Measurements from ENCODE around the gene BLOC1S4.

Gene BLOC1S4

DNA sequence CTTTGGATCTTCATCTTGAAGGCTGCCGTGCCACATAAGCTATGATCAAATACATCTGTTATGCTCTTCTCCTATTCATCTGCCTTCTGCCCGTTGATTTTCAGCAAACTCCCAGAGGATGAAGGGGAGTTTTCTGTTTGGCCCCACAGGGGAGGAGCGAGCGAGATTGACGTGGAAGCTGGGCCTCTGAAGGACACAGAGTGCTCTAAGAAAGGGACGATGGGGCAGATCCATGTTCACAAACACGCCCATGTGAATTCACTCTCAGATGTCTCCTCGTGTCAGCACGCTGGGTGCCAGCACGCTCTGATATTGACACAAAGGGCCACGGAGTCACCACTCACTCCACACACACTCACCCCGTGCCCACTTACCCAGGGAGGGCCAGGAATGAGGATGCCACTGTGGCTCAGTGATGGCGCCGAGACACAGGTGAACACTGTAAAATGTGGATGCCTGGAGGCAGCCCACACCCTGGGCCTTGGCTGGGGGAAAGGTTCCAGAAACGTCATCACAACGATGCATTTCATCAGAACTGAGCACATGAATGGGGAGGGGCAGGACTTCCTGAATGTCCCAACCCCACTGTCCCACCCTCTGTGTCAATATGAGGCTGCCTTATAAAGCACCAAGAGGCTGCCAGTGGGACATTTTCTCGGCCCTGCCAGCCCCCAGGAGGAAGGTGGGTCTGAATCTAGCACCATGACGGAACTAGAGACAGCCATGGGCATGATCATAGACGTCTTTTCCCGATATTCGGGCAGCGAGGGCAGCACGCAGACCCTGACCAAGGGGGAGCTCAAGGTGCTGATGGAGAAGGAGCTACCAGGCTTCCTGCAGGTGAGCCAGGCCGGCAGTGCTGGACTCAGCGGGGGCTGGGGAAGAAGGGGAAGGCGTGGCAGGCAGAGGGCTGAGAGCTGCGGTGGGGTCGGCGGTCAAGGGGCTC is 22.5 kb upstream of the BLOC1S4 start, which contains the start of gene S100P:
S100P (plus strand) TSS at position 648 of the 946 bp plus-strand sequence; CDS start at position 703, 55 bp downstream.
- no peaks in the 10 kb centered on the region for H3K36me3 ChIP-seq (ENCODE audit: control insufficient read depth in 2 of 2, insufficient read depth in 2 of 2, low read length in 2 of 2)
- no peaks in the 10 kb centered on the region for H3K27me3 ChIP-seq (ENCODE audit: control insufficient read depth in 1 of 2, insufficient read depth in 2 of 2, low read length in 2 of 2)
- no peak within 1 kb of the TSS for H3K27ac ChIP-seq (ENCODE audit: low read length)
- no peak within 1 kb of the TSS for H3K9ac ChIP-seq (ENCODE audit: low read length in 2 of 2)
- H3K9me3 ChIP-seq (ENCODE audit: control insufficient read depth in 2 of 2, low read length in 2 of 2), result no peaks in the 10 kb centered on the region
- peaks cover 8% of the 10 kb centered on the region for H3K4me1 ChIP-seq (ENCODE audit: control insufficient read depth, insufficient read depth, low read length)
- no peak within 1 kb of the TSS for H3K4me3 ChIP-seq (ENCODE audit: low read length in 2 of 2)

- H3K4me1 ChIP-seq (ENCODE audit: control insufficient read depth, insufficient read depth, low read length), result peaks cover 4% of the 10 kb centered on the region
- H3K4me3 ChIP-seq (ENCODE audit: low read length in 2 of 2), result no peak overlapping the region
- H3K9me3 ChIP-seq (ENCODE audit: control insufficient read depth in 2 of 2, low read length in 2 of 2), result no peaks in the 10 kb centered on the region
- no peak overlapping the region for H3K27ac ChIP-seq (ENCODE audit: low read length)
- H3K36me3 ChIP-seq (ENCODE audit: control insufficient read depth in 2 of 2, insufficient read depth in 2 of 2, low read length in 2 of 2), result no peaks in the 10 kb centered on the region
- H3K27me3 ChIP-seq (ENCODE audit: control insufficient read depth in 1 of 2, insufficient read depth in 2 of 2, low read length in 2 of 2), result no peaks in the 10 kb centered on the region
- H3K9ac ChIP-seq (ENCODE audit: low read length in 2 of 2), result no peak overlapping the region
These were observed 21.6 kb upstream of the BLOC1S4 start for GRCh38 chr4:6694177-6694901.

DNA sequence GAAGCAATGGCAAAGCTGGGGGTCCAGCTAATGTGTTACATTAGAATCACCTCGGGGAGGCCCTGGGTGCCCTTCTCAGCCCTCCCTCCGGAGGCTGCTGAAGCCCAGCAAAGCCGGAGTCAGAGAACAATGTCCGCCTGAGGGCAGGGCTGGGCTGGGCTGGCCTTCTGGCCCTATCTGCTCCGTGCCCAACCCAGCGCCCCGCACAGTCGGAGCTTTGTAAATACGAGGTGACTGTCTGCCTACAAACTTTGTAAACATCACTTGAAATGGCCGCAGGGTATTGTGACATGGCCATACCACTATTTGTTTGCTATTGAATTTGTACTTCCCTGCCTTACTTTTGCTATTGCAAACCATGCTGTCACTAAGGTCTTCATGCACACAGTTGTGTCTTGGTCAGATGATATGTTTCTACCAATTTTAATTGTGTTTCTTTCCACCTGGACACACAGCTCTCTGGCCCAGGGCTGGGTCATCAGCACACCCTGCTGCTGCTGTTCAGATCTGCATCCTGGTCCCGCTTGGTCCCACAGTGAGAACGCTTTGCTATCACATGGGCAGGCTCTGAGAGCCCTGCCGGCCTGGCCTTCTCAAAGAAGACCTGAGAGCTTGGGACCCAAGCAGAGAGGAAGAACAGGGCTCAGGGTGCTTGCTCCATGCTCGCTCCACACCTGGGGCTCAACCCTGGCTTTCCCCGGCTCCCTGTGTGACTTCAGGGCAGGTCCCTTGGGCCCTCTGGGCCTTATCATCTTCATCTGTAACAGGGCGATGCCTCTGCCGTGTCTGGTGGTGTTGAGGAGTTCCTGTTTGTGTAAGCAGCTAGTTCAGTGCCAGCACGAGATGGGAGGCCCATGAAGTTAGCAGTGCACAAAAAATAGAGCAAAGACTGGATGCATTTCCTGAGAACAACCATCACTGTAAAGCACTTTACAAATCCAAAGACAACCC is 20.0 kb upstream of the BLOC1S4 start:
- Histone ChIP-seq H3K4me1 (ENCODE audit: control insufficient read depth, insufficient read depth, low read length) (peaks cover 4% of the 10 kb centered on the region), H3K9ac (ENCODE audit: low read length in 2 of 2) (no peak overlapping the region), H3K9me3 (ENCODE audit: control insufficient read depth in 2 of 2, low read length in 2 of 2) (no peaks in the 10 kb centered on the region), H3K27me3 (ENCODE audit: control insufficient read depth in 1 of 2, insufficient read depth in 2 of 2, low read length in 2 of 2) (no peaks in the 10 kb centered on the region), H3K27ac (ENCODE audit: low read length) (no peak overlapping the region), H3K36me3 (ENCODE audit: control insufficient read depth in 2 of 2, insufficient read depth in 2 of 2, low read length in 2 of 2) (peaks cover 0 to 2% of the 10 kb centered on the region in 2 donors), H3K4me3 (ENCODE audit: low read length in 2 of 2) (no peak overlapping the region)

DNA sequence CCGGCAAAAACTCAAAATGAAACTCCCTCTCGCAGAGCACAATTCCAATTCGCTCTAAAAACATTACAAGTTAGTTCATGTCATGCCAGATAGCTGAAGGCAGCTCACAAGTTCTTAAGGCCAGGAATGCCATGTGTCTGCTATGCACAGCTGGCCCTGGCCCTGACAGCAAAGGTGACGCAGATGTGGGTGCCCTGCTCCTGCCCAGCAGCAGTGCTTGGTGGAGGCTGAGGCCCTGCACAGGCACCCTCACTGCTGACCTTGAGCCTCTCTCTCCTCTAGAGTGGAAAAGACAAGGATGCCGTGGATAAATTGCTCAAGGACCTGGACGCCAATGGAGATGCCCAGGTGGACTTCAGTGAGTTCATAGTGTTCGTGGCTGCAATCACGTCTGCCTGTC is 19.4 kb upstream of the BLOC1S4 start:
- Histone ChIP-seq H3K4me1 (ENCODE audit: control insufficient read depth, insufficient read depth, low read length) (peaks cover 4% of the 10 kb centered on the region), H3K9ac (ENCODE audit: low read length in 2 of 2) (no peak overlapping the region), H3K27ac (ENCODE audit: low read length) (no peak overlapping the region), H3K9me3 (ENCODE audit: control insufficient read depth in 2 of 2, low read length in 2 of 2) (no peaks in the 10 kb centered on the region), H3K27me3 (ENCODE audit: control insufficient read depth in 1 of 2, insufficient read depth in 2 of 2, low read length in 2 of 2) (no peaks in the 10 kb centered on the region), H3K4me3 (ENCODE audit: low read length in 2 of 2) (no peak overlapping the region), H3K36me3 (ENCODE audit: control insufficient read depth in 2 of 2, insufficient read depth in 2 of 2, low read length in 2 of 2) (peaks cover 0 to 2% of the 10 kb centered on the region in 2 donors)

DNA sequence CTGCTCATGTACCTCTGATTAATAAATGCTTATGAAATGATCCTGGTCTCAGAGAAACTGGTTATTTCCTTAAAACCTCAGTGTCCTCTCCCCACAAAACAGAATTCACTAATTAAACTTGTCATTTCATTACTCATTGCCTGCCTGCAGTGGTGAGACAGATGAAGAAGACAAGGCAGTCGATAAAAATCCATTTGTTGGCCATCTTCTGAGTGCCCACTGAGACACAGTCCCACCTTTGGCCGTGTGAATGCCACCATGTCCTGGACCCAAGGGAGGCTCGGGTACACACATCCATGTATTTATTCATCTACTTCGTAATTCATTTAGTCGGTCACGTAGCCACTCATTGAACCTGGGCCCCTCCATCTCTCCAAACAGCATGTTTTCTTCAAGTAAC is 18.8 kb upstream of the BLOC1S4 start:
- no peak overlapping the region for H3K27ac ChIP-seq (ENCODE audit: low read length)

GRCh38 chr4:6699388-6699787 is 16.6 kb upstream of the BLOC1S4 start:
- H3K4me3 ChIP-seq (ENCODE audit: low read length in 2 of 2), result no peak overlapping the region
- no peaks in the 10 kb centered on the region for H3K9me3 ChIP-seq (ENCODE audit: control insufficient read depth in 2 of 2, low read length in 2 of 2)
- H3K9ac ChIP-seq (ENCODE audit: low read length in 2 of 2), result no peak overlapping the region
- peaks cover 7% of the 10 kb centered on the region for H3K4me1 ChIP-seq (ENCODE audit: control insufficient read depth, insufficient read depth, low read length)
- H3K27me3 ChIP-seq (ENCODE audit: control insufficient read depth in 1 of 2, insufficient read depth in 2 of 2, low read length in 2 of 2), result no peaks in the 10 kb centered on the region
- no peak overlapping the region for H3K27ac ChIP-seq (ENCODE audit: low read length)
- peaks cover 4 to 5% of the 10 kb centered on the region in 2 donors for H3K36me3 ChIP-seq (ENCODE audit: control insufficient read depth in 2 of 2, insufficient read depth in 2 of 2, low read length in 2 of 2)

More for the DNA sequence above, 18.8 kb upstream of the BLOC1S4 start:
- Histone ChIP-seq H3K27me3 (ENCODE audit: control insufficient read depth in 1 of 2, insufficient read depth in 2 of 2, low read length in 2 of 2) (no peaks in the 10 kb centered on the region), H3K36me3 (ENCODE audit: control insufficient read depth in 2 of 2, insufficient read depth in 2 of 2, low read length in 2 of 2) (peaks cover 0 to 2% of the 10 kb centered on the region in 2 donors), H3K9ac (ENCODE audit: low read length in 2 of 2) (no peak overlapping the region), H3K4me3 (ENCODE audit: low read length in 2 of 2) (no peak overlapping the region), H3K4me1 (ENCODE audit: control insufficient read depth, insufficient read depth, low read length) (peaks cover 4% of the 10 kb centered on the region), H3K9me3 (ENCODE audit: control insufficient read depth in 2 of 2, low read length in 2 of 2) (no peaks in the 10 kb centered on the region)

GRCh38 chr4:6699903-6700302 is 16.1 kb upstream of the BLOC1S4 start:
- H3K27ac ChIP-seq (ENCODE audit: low read length), result no peak overlapping the region
- H3K4me3 ChIP-seq (ENCODE audit: low read length in 2 of 2), result no peak overlapping the region
- peaks cover 4 to 5% of the 10 kb centered on the region in 2 donors for H3K36me3 ChIP-seq (ENCODE audit: control insufficient read depth in 2 of 2, insufficient read depth in 2 of 2, low read length in 2 of 2)
- H3K27me3 ChIP-seq (ENCODE audit: control insufficient read depth in 1 of 2, insufficient read depth in 2 of 2, low read length in 2 of 2), result no peaks in the 10 kb centered on the region
- no peaks in the 10 kb centered on the region for H3K9me3 ChIP-seq (ENCODE audit: control insufficient read depth in 2 of 2, low read length in 2 of 2)
- peaks cover 7% of the 10 kb centered on the region for H3K4me1 ChIP-seq (ENCODE audit: control insufficient read depth, insufficient read depth, low read length)
- no peak overlapping the region for H3K9ac ChIP-seq (ENCODE audit: low read length in 2 of 2)

- Histone ChIP-seq H3K9ac (ENCODE audit: low read length in 2 of 2) (no peak overlapping the region), H3K27ac (ENCODE audit: low read length) (no peak overlapping the region), H3K4me1 (ENCODE audit: control insufficient read depth, insufficient read depth, low read length) (peaks cover 7% of the 10 kb centered on the region), H3K36me3 (ENCODE audit: control insufficient read depth in 2 of 2, insufficient read depth in 2 of 2, low read length in 2 of 2) (peaks cover 5 to 7% of the 10 kb centered on the region in 2 donors), H3K4me3 (ENCODE audit: low read length in 2 of 2) (no peak overlapping the region), H3K9me3 (ENCODE audit: control insufficient read depth in 2 of 2, low read length in 2 of 2) (no peaks in the 10 kb centered on the region), H3K27me3 (ENCODE audit: control insufficient read depth in 1 of 2, insufficient read depth in 2 of 2, low read length in 2 of 2) (no peaks in the 10 kb centered on the region)
These were observed 14.6 kb upstream of the BLOC1S4 start for GRCh38 chr4:6701371-6701770.

- Histone ChIP-seq H3K36me3 (ENCODE audit: control insufficient read depth in 2 of 2, insufficient read depth in 2 of 2, low read length in 2 of 2) (peaks cover 8% of the 10 kb centered on the region in 2 donors), H3K27ac (ENCODE audit: low read length) (no peak overlapping the region), H3K9me3 (ENCODE audit: control insufficient read depth in 2 of 2, low read length in 2 of 2) (no peaks in the 10 kb centered on the region), H3K9ac (ENCODE audit: low read length in 2 of 2) (no peak overlapping the region), H3K27me3 (ENCODE audit: control insufficient read depth in 1 of 2, insufficient read depth in 2 of 2, low read length in 2 of 2) (no peaks in the 10 kb centered on the region), H3K4me3 (ENCODE audit: low read length in 2 of 2) (no peak overlapping the region), H3K4me1 (ENCODE audit: control insufficient read depth, insufficient read depth, low read length) (peaks cover 8% of the 10 kb centered on the region)
These were observed 13.2 kb upstream of the BLOC1S4 start for GRCh38 chr4:6702761-6703160.

DNA sequence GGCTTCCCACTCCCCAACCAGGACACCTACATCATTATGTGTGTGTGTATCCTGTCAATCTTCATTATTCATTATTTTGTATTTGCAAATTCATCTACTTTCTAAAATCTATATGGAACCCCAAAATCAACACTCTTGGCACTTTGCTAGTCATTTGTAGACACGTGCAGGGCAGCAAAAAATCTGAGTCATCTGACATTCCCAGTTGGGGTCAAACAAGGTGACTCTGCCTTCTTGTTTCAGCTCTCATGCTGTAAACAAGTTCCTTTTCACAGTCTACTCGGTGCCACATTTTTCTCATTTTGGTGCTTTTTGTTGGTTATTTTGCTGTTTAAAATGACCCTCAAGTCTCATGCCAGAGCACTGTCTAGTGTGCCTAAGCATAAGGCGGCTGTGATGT is 12.2 kb upstream of the BLOC1S4 start:
- Histone ChIP-seq H3K36me3 (ENCODE audit: control insufficient read depth in 2 of 2, insufficient read depth in 2 of 2, low read length in 2 of 2) (peaks cover 8 to 10% of the 10 kb centered on the region in 2 donors), H3K27me3 (ENCODE audit: control insufficient read depth in 1 of 2, insufficient read depth in 2 of 2, low read length in 2 of 2) (no peaks in the 10 kb centered on the region), H3K9ac (ENCODE audit: low read length in 2 of 2) (no peak overlapping the region), H3K4me1 (ENCODE audit: control insufficient read depth, insufficient read depth, low read length) (peaks cover 14% of the 10 kb centered on the region), H3K9me3 (ENCODE audit: control insufficient read depth in 2 of 2, low read length in 2 of 2) (no peaks in the 10 kb centered on the region), H3K27ac (ENCODE audit: low read length) (no peak overlapping the region), H3K4me3 (ENCODE audit: low read length in 2 of 2) (no peak overlapping the region)
